ENCODE data around the gene PITPNM2. TPM values are rescaled to one million over a fixed set of nuclear protein-coding genes. Genes with fewer than 3 reads are reported as not detected.

Gene PITPNM2
- total RNA-seq, 1 experiment from 2014 or later: 15.2 TPM

DNA sequence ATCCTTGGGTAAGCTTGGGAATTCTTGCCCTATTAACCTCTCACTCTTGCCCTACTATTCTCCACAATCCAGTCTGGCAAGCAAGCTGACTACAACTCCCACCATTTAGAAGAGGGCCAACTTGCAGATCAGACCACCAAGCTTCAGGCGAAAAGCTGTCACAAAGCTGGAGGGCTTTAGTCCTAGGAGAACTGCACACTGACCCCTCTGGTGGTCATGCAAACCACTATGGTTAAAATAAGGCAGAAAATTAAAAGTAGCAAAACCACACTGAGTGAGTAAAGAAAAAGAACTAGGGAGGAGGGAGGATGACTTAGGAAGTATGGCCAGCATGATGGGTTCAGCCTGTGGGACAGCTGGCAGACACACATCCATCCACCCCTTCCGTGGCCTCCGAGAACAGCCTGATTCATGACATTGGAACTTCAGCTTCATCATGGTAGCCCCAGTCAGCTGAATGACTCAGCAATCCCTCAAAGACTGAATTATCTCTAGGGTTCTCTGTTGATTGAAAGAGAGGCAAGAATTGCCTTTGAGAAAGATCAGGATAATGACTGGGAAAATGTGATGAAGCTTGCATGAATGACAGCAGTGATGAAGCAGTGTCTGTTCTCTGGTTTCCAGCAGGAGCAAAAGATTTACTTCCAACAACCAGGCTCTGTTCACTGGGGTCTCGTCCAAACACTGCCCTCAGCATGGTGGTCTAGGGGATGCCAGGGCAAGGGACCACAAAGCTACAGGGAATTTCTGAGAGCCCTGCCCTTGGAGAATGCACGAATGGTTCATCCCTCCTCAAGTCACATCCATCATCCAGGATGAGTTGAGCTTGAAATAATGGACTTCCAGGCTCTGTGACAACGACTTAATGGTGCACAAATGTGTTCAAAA, 24.4 kb downstream of the PITPNM2 start (continued):
- TF ChIP-seq ZFX (IDR thresholded peaks at IDR 0.05): no peak
- no peak for TF ChIP-seq EZH2phosphoT487 (IDR thresholded peaks at IDR 0.05; ENCODE audit: borderline replicate concordance)
- TF ChIP-seq SRF (IDR thresholded peaks at IDR 0.05; ENCODE audit: low read depth): no peak
- peak; percentile 84 for TF ChIP-seq SP1 (IDR thresholded peaks at IDR 0.05; ENCODE audit: low read depth)
- peak; percentile 8; the same call in 1 of the 2 replicates for TF ChIP-seq RAD21 (IDR thresholded peaks at IDR 0.05; ENCODE audit: low read depth)
- no peak for TF ChIP-seq ELF1 (IDR thresholded peaks at IDR 0.05; ENCODE audit: borderline replicate concordance, low read depth)

DNA sequence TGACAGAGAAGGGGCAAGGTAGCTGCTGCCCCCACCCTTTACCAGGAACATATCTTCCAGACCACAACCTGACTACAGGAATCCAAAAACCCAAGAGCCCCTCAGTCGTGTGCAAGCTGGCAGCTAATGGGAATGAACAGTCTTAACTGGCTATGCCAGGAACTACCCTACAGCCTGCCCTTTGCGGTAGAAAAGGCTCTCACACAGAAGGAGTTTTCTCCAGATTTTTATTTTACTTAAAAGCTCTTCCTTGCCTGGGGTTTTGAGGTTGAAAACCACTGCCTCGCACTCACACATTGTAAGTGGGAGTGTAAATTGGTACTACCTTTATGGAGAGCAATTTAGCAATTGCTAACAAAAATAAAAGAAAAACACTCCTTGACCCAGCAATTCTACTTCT, 28.3 kb downstream of the PITPNM2 start:
- POLR2A ChIA-PET: no interaction called here
- H3K27ac ChIP-seq (ENCODE audit: low read depth, low read length): no peak overlapping the region
- no peak for ATAC-seq
- H3K9me3 ChIP-seq (ENCODE audit: control insufficient read depth in 1 of 2, insufficient read depth in 1 of 2, low read depth in 1 of 2, low read length in 2 of 2): no peaks in the 10 kb centered on the region
- no peak for TF ChIP-seq ZNF274 (IDR thresholded peaks at IDR 0.05; ENCODE audit: low read depth, low read length)
- TF ChIP-seq, protein P1, sequence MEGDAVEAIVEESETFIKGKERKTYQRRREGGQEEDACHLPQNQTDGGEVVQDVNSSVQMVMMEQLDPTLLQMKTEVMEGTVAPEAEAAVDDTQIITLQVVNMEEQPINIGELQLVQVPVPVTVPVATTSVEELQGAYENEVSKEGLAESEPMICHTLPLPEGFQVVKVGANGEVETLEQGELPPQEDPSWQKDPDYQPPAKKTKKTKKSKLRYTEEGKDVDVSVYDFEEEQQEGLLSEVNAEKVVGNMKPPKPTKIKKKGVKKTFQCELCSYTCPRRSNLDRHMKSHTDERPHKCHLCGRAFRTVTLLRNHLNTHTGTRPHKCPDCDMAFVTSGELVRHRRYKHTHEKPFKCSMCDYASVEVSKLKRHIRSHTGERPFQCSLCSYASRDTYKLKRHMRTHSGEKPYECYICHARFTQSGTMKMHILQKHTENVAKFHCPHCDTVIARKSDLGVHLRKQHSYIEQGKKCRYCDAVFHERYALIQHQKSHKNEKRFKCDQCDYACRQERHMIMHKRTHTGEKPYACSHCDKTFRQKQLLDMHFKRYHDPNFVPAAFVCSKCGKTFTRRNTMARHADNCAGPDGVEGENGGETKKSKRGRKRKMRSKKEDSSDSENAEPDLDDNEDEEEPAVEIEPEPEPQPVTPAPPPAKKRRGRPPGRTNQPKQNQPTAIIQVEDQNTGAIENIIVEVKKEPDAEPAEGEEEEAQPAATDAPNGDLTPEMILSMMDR (IDR thresholded peaks at IDR 0.05 in 2 of 3, conservative IDR thresholded peaks at IDR 0.05 in 1 of 3; ENCODE audit: borderline replicate concordance in 1 of 3, insufficient read depth in 1 of 3, low read depth in 2 of 3, low read length in 2 of 3): no peak
- no peak for TF ChIP-seq CEBPB (IDR thresholded peaks at IDR 0.05; ENCODE audit: low read depth)
- TF ChIP-seq, protein P2, sequence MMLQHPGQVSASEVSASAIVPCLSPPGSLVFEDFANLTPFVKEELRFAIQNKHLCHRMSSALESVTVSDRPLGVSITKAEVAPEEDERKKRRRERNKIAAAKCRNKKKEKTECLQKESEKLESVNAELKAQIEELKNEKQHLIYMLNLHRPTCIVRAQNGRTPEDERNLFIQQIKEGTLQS (IDR thresholded peaks at IDR 0.05): no peak
- no peak for TF ChIP-seq SP1 (IDR thresholded peaks at IDR 0.05; ENCODE audit: low read depth)
- no peak for TF ChIP-seq ELF1 (IDR thresholded peaks at IDR 0.05; ENCODE audit: borderline replicate concordance, low read depth)
- TF ChIP-seq EGR1 (IDR thresholded peaks at IDR 0.05; ENCODE audit: low read depth): no peak
- no peak for TF ChIP-seq POLR2AphosphoS5 (IDR thresholded peaks at IDR 0.05; ENCODE audit: low read depth, low read length)
- TF ChIP-seq JUND (IDR thresholded peaks at IDR 0.05): no peak
- H3K4me3 ChIP-seq (replicated peaks in 1 of 2; ENCODE audit: low read depth in 1 of 2, low read length in 2 of 2): no peak overlapping the region
- no TSS peak for BruUV-seq (replicated peaks)
- CTCF ChIA-PET: no interaction called here
- H3K4me1 ChIP-seq (ENCODE audit: control insufficient read depth in 1 of 2, insufficient read depth in 2 of 2, low read length in 2 of 2): peaks cover 14 to 16% of the 10 kb centered on the region in 2 experiments
- intact Hi-C loops (cut with micrococcal nuclease): no loop called here
- H3K27me3 ChIP-seq (ENCODE audit: insufficient read depth, low read length): no peaks in the 10 kb centered on the region
- H4K20me1 ChIP-seq (ENCODE audit: insufficient read depth): no peaks in the 10 kb centered on the region
- H3K4me2 ChIP-seq (ENCODE audit: low read length): no peak overlapping the region
- H3K9me2 ChIP-seq (ENCODE audit: insufficient read depth): no peaks in the 10 kb centered on the region
- no peaks in the 10 kb centered on the region for H3K36me3 ChIP-seq (ENCODE audit: control insufficient read depth in 1 of 2, insufficient read depth in 2 of 2, low read length in 2 of 2)
- H2AFZ ChIP-seq (ENCODE audit: low read depth, low read length, poor library complexity, severe bottlenecking): no peak overlapping the region
- H3K9ac ChIP-seq (ENCODE audit: low read length): no peak overlapping the region
- peaks cover 10% of the 10 kb centered on the region; the same call in 1 of the 2 replicates for H3K79me2 ChIP-seq (ENCODE audit: insufficient read depth, low read length)
- RAD21 ChIA-PET (ENCODE audit: low non-redundant PET in 1 of 2, low total read pairs in 2 of 2, uncharacterized antibody in 2 of 2, unreplicated experiment in 2 of 2): no interaction called here
- DNase-seq (ENCODE audit: low read depth, low spot score): no peak

Measured in HCT116 (cell line).